ENCODE results near the gene MPP2. TPM values are rescaled to one million over a fixed set of nuclear protein-coding genes. Genes with fewer than 3 reads are reported as not detected.

Gene MPP2
- total RNA-seq, 4 donors from 2014 or later, result 0.42 to 10.7 (median 3.7) TPM

GRCh38 chr17:43917016-43917347 is 9.6 kb upstream of the MPP2 start:
- H3K4me3 ChIP-seq (ENCODE audit: low read depth, poor library complexity, severe bottlenecking), result no peak overlapping the region
- intact Hi-C loops (cut with DNase I; ENCODE audit: low total_unique reads), result no loop called here
- WGBS, 2 donors, result 77 to 80% methylated on average over 8 of the region's 8 CpGs

GRCh38 chr17:43916385-43916784 is 9.0 kb upstream of the MPP2 start:
- H3K4me3 ChIP-seq (ENCODE audit: low read depth, poor library complexity, severe bottlenecking), result no peak overlapping the region
- no peak for TF ChIP-seq CTCF (IDR thresholded peaks at IDR 0.05)
- TF ChIP-seq POLR2A (IDR thresholded peaks at IDR 0.05), result no peak
- intact Hi-C loops (cut with DNase I; ENCODE audit: low total_unique reads), result no loop called here
- no peak for DNase-seq (ENCODE audit: low spot score in 2 of 2)
- 86 to 98% methylated on average over 4 of the region's 4 CpGs for WGBS, 2 donors

More at GRCh38 chr17:43917016-43917347, 9.6 kb upstream of the MPP2 start:
- no peak for DNase-seq (ENCODE audit: low spot score in 2 of 2)
- no peak for TF ChIP-seq CTCF (IDR thresholded peaks at IDR 0.05)
- no peak for TF ChIP-seq POLR2A (IDR thresholded peaks at IDR 0.05)

GRCh38 chr17:43915559-43915958 is 8.2 kb upstream of the MPP2 start:
- no peak for TF ChIP-seq CTCF (IDR thresholded peaks at IDR 0.05)
- no peak for TF ChIP-seq POLR2A (IDR thresholded peaks at IDR 0.05)
- no peak overlapping the region for H3K4me3 ChIP-seq (ENCODE audit: low read depth, poor library complexity, severe bottlenecking)
- WGBS, 2 donors, result 67 to 73% methylated on average over 3 of the region's 3 CpGs
- DNase-seq (ENCODE audit: low spot score in 2 of 2), result no peak
- intact Hi-C loops (cut with DNase I; ENCODE audit: low total_unique reads), result no loop called here

GRCh38 chr17:43914451-43914850 is 7.1 kb upstream of the MPP2 start:
- TF ChIP-seq CTCF (IDR thresholded peaks at IDR 0.05), result no peak
- TF ChIP-seq POLR2A (IDR thresholded peaks at IDR 0.05), result no peak
- DNase-seq (ENCODE audit: low spot score in 2 of 2), result no peak
- no peak overlapping the region for H3K4me3 ChIP-seq (ENCODE audit: low read depth, poor library complexity, severe bottlenecking)
- WGBS, 2 donors, result 49 to 56% methylated on average over 2 of the region's 2 CpGs
- intact Hi-C loops (cut with DNase I; ENCODE audit: low total_unique reads), result no loop called here

- no peak for DNase-seq (ENCODE audit: low spot score in 2 of 2)
- TF ChIP-seq CTCF (IDR thresholded peaks at IDR 0.05) (no peak), POLR2A (IDR thresholded peaks at IDR 0.05) (no peak)
- H3K4me3 ChIP-seq (ENCODE audit: low read depth, poor library complexity, severe bottlenecking), result no peak overlapping the region
- WGBS, 2 donors, result 85 to 91% methylated on average over 6 of the region's 6 CpGs
- intact Hi-C loops (cut with DNase I; ENCODE audit: low total_unique reads), result no loop called here
Observed at GRCh38 chr17:43913584-43913983, 6.2 kb upstream of the MPP2 start.

- 61 to 73% methylated on average over 4 of the region's 4 CpGs for WGBS, 2 donors
- no peak for TF ChIP-seq CTCF (IDR thresholded peaks at IDR 0.05)
- DNase-seq (ENCODE audit: low spot score in 2 of 2), result no peak
- no peak overlapping the region for H3K4me3 ChIP-seq (ENCODE audit: low read depth, poor library complexity, severe bottlenecking)
- intact Hi-C loops (cut with DNase I; ENCODE audit: low total_unique reads), result no loop called here
Observed at GRCh38 chr17:43912635-43913304, 5.4 kb upstream of the MPP2 start.
